PFSK-1 (cell line): Measurements from ENCODE around the gene MOK.

ENCODE experiments used
- POLR2AphosphoS5 ChIP-seq: IDR thresholded peaks from 2 replicates; pipeline ENCODE4 v1.6.1; 2012; ENCODE audit warnings: low read depth, mild to moderate bottlenecking, control low read depth, low read length, moderate library complexity
- TAF1 ChIP-seq: IDR thresholded peaks from 2 replicates; pipeline ENCODE4 v1.6.1; 2012; ENCODE audit warnings: low read length, control low read depth, borderline replicate concordance; ENCODE audit not compliant: insufficient read depth
- TF ChIP-seq, protein P1 (sequence below), 2 experiments: IDR thresholded peaks; 2 replicates each; pipeline versions ENCODE4 v1.6.1 to v1.8.0; 2011 to 2012; ENCODE audit warnings: low read depth in 2 of 2, low read length in 2 of 2, control low read depth in 1 of 2, inconsistent platforms in 1 of 2, mild to moderate bottlenecking in 1 of 2, moderate library complexity in 1 of 2; ENCODE audit not compliant: insufficient read depth in 1 of 2

- TF ChIP-seq POLR2AphosphoS5 (no peak), TAF1 (no peak)
- TF ChIP-seq, protein P1, sequence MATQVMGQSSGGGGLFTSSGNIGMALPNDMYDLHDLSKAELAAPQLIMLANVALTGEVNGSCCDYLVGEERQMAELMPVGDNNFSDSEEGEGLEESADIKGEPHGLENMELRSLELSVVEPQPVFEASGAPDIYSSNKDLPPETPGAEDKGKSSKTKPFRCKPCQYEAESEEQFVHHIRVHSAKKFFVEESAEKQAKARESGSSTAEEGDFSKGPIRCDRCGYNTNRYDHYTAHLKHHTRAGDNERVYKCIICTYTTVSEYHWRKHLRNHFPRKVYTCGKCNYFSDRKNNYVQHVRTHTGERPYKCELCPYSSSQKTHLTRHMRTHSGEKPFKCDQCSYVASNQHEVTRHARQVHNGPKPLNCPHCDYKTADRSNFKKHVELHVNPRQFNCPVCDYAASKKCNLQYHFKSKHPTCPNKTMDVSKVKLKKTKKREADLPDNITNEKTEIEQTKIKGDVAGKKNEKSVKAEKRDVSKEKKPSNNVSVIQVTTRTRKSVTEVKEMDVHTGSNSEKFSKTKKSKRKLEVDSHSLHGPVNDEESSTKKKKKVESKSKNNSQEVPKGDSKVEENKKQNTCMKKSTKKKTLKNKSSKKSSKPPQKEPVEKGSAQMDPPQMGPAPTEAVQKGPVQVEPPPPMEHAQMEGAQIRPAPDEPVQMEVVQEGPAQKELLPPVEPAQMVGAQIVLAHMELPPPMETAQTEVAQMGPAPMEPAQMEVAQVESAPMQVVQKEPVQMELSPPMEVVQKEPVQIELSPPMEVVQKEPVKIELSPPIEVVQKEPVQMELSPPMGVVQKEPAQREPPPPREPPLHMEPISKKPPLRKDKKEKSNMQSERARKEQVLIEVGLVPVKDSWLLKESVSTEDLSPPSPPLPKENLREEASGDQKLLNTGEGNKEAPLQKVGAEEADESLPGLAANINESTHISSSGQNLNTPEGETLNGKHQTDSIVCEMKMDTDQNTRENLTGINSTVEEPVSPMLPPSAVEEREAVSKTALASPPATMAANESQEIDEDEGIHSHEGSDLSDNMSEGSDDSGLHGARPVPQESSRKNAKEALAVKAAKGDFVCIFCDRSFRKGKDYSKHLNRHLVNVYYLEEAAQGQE (IDR thresholded peaks at IDR 0.05; ENCODE audit: insufficient read depth in 1 of 2, low read depth in 2 of 2, low read length in 2 of 2) = no peak
These were observed 33.8 kb upstream of the MOK start for GRCh38 chr14:102338724-102339123.
